IPS-15b (cell line): Measurements from ENCODE around the gene TSHZ2.
"Not testable (repeated sequence)": the region's sequence is repeated elsewhere in the genome, so short reads cannot be mapped to it uniquely, and the experiment has no call there.

Source experiments
- H3K27me3 ChIP-seq: one replicate; pipeline ENCODE4 v1.6.1; 2013; ENCODE audit warnings: low read length; ENCODE audit not compliant: control insufficient read depth, insufficient read depth
- H3K36me3 ChIP-seq: one replicate; pipeline ENCODE4 v1.6.1; 2013; ENCODE audit warnings: low read length; ENCODE audit not compliant: control insufficient read depth, insufficient read depth
- H3K4me1 ChIP-seq: one replicate; pipeline ENCODE4 v1.6.1; 2013; ENCODE audit warnings: mild to moderate bottlenecking, low read length; ENCODE audit not compliant: control insufficient read depth, insufficient read depth
- H3K4me3 ChIP-seq: one replicate; pipeline ENCODE4 v1.5.1; 2013; ENCODE audit warnings: low read depth, low read length
- H3K9ac ChIP-seq: one replicate; pipeline ENCODE4 v1.6.1; 2013; ENCODE audit warnings: low read depth, mild to moderate bottlenecking, low read length
- H3K9me3 ChIP-seq: one replicate; pipeline ENCODE4 v1.6.1; 2013; ENCODE audit warnings: mild to moderate bottlenecking, low read length; ENCODE audit not compliant: control insufficient read depth, insufficient read depth

TSHZ2 gene

GRCh38 chr20:52965380-52965779, 6.8 kb upstream of the TSHZ2 start:
- H3K4me1 ChIP-seq = no peaks in the 10 kb centered on the region
- peaks cover 2% of the 10 kb centered on the region for H3K27me3 ChIP-seq
- H3K9ac ChIP-seq = no peak overlapping the region
- no peaks in the 10 kb centered on the region for H3K9me3 ChIP-seq
- H3K36me3 ChIP-seq = no peaks in the 10 kb centered on the region
- H3K4me3 ChIP-seq = no peak overlapping the region

DNA sequence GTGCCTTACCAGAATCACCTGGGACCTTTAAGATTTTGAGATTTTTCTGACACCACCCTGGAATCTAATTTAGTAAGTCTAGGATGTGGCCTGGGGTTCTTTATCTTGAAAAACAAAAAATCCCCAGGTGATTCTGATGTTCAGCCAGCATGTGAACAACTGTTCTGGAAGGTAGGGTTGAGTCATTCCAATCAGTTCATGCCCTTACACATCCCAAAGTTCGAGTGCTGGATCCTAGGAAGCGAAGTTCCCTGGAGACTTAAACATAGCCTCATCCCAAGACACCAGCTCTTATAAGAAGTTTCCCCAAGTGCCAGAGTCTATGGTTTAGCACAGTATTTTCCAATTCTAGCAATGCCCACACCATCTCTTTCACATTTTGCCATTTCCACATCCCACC, 6.3 kb upstream of the TSHZ2 start:
- Histone ChIP-seq H3K4me1 (no peaks in the 10 kb centered on the region), H3K36me3 (no peaks in the 10 kb centered on the region), H3K4me3 (no peak overlapping the region), H3K9ac (no peak overlapping the region), H3K27me3 (peaks cover 2% of the 10 kb centered on the region), H3K9me3 (no peaks in the 10 kb centered on the region)

GRCh38 chr20:52966543-52966942, 5.6 kb upstream of the TSHZ2 start:
- H3K9ac ChIP-seq, H3K4me1 ChIP-seq, H3K27me3 ChIP-seq, H3K4me3 ChIP-seq, H3K9me3 ChIP-seq, H3K36me3 ChIP-seq: not testable (repeated sequence)

DNA sequence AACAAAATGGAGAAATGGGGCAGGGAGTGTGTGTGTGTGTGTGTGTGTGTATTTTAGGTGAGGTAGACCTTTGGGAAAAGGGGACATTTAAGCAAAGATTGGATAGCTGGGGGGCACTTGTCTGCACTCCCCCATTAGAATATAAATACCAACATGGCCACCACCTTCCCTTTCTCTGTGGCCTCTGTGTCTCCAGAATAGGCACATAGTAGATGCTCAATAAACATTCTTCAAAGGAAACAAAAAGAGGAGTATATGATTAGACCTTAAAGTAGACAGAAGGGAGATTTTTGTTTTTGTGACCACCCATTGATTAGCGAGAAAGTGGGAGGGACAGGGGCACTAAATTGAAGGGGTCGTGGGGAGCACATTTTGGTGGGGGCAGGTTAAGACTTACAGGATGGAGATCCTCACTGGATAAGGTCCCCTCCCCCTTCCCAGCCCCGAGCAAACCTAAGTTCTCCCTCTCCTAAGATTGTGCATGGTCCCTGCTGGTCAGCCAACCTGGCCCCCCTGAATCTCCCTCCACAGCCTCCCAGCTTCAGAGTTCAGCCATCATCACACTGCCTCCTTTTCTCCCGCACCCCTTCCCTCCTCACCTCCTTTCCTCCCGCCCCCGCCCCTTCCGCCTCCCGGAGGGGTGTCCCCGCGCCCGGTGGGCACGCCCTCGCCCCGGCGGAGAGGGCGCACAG, 514 bp upstream of the TSHZ2 start:
- no peaks in the 10 kb centered on the region for H3K36me3 ChIP-seq
- no peaks in the 10 kb centered on the region for H3K9me3 ChIP-seq
- H3K9ac ChIP-seq = no peak overlapping the region
- no peaks in the 10 kb centered on the region for H3K4me1 ChIP-seq
- H3K4me3 ChIP-seq = peak overlapping the region; percentile 97
- peaks cover 12% of the 10 kb centered on the region for H3K27me3 ChIP-seq

DNA sequence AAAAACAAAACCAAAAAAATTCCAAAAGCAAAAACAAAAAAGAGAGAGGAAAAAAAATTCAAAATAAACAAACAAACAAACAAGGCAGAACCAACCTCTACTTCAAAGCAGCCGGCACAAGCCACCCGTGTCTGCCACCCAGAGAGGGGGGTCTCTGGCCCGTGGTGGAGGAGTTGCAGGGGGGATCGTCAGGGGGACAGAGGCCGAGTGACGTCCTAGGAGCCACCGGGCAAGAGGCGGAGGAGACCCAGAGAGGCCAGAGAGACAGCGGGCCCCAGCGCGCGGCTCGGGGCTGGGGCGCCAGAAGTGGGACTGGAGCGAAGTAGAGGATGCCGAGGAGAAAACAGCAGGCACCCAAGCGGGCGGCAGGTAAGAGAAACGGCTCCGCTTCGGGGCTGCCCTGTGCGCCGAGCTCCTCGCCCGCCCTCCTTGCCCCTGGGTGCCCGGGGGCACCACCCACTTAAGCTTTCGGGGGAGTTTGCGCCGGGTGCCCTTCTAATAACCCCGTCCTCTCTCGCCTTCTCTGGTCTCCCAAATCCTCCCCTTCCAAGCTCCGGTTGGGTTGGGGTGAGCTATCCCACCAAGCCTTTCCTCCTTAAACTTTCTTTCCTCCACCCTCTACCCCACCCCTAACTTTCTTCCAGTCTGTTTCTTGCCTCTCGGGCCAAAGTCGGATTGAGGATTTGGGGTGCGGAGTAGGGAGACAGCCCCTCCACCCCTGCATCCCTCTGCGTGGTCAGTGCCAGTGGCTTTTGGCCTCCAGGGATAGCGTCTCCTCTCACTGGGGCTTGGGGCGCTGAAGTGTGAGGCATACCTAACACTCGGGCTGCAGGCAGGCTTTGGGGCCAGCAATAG, 1.0 kb downstream of the TSHZ2 start:
- peaks cover 7% of the 10 kb centered on the region for H3K4me1 ChIP-seq
- H3K36me3 ChIP-seq = no peaks in the 10 kb centered on the region
- peaks cover 12% of the 10 kb centered on the region for H3K27me3 ChIP-seq
- peak overlapping the region; percentile 97 for H3K4me3 ChIP-seq
- H3K9me3 ChIP-seq = no peaks in the 10 kb centered on the region
- peak overlapping the region; percentile 65 for H3K9ac ChIP-seq

- no peak overlapping the region for H3K9ac ChIP-seq
- peaks cover 8% of the 10 kb centered on the region for H3K4me1 ChIP-seq
- H3K36me3 ChIP-seq = no peaks in the 10 kb centered on the region
- peaks cover 12% of the 10 kb centered on the region for H3K27me3 ChIP-seq
- H3K9me3 ChIP-seq = no peaks in the 10 kb centered on the region
- no peak overlapping the region for H3K4me3 ChIP-seq
These were observed 2.0 kb downstream of the TSHZ2 start for GRCh38 chr20:52974179-52974594.

GRCh38 chr20:52975029-52975732, 3.0 kb downstream of the TSHZ2 start:
- Histone ChIP-seq H3K36me3 (no peaks in the 10 kb centered on the region), H3K27me3 (peaks cover 12% of the 10 kb centered on the region), H3K4me1 (peaks cover 8% of the 10 kb centered on the region), H3K9me3 (no peaks in the 10 kb centered on the region), H3K4me3 (no peak overlapping the region), H3K9ac (no peak overlapping the region)

DNA sequence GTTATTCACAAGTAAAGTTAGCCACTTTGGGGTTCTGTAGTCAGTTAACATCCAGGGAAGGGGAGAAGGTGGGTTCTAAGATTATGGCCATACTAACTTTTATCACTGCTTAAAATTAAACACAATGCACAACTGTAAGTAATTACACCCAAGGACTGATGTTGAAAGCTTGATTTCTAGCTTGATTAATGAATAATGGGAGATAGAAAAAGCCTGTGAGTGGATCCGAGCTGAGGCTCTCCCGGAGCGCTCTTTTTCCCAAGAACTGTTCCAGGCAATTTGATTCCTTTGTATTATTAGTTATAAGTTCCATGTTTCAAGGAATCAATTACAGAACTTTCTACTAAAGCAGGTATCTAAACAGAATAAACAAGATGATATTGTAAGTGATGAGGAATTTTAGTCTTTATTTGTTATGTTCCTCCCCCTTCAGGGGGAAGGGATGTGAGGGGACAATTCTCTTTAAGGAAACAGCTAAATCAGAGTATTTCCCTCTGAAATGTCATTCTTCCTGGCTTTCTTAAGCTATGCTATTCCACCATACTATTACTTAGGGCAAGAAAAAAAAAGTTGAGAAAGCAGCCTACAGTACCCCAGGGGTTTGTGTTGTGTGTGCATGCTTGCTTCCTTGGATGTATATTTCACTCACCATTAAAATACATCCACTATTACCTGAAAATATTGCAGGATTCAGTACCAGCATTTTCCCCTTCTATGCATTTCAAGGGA, 3.8 kb downstream of the TSHZ2 start:
- Histone ChIP-seq H3K27me3 (peaks cover 12% of the 10 kb centered on the region), H3K4me1 (peaks cover 8% of the 10 kb centered on the region), H3K4me3 (no peak overlapping the region), H3K36me3 (no peaks in the 10 kb centered on the region), H3K9ac (no peak overlapping the region), H3K9me3 (no peaks in the 10 kb centered on the region)

DNA sequence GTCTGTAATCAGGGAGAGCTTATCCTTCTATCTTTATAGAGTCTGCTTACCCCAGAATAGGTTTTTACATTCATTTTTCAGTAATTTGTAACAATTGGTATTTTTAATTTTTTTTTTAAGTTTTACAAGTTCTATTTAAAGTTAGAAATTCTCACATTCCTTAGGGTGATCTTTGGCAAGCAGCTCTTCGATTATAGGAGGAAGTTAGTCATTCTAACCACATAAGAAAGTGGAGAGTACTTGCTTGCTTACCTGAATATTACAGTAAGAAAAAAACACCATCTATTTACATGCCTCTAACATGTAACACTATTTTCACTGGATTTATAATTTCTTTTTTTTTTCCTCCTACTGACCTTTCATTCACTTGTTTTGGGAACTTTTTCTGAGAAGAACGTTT, 6.7 kb downstream of the TSHZ2 start:
- no peak overlapping the region for H3K9ac ChIP-seq
- no peak overlapping the region for H3K4me3 ChIP-seq
- peaks cover 7% of the 10 kb centered on the region for H3K27me3 ChIP-seq

DNA sequence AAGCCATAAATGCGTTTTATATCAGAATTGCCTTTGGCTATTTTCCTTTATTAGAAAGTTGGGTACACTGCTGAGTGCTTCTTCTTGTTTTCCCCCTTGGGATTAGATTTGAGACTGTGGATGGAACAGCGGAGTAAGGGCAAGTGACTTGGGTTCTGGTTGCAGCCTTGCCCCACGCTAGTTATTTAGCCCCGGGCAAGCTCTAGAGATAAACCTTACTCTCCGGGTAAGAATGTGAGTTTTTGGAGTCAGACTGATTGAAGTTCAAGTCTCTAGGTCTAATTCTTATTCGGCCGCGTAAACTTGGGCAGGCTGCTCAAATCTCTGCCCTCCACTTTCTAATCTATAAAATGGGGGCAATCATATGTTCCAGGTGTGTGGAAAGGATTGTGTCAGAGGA, 8.9 kb downstream of the TSHZ2 start:
- Histone ChIP-seq H3K27me3 (no peaks in the 10 kb centered on the region), H3K4me3 (no peak overlapping the region), H3K9me3 (no peaks in the 10 kb centered on the region), H3K4me1 (peaks cover 8% of the 10 kb centered on the region), H3K9ac (no peak overlapping the region), H3K36me3 (no peaks in the 10 kb centered on the region)

More for the DNA sequence above, 6.7 kb downstream of the TSHZ2 start:
- Histone ChIP-seq H3K4me1 (peaks cover 8% of the 10 kb centered on the region), H3K36me3 (no peaks in the 10 kb centered on the region), H3K9me3 (no peaks in the 10 kb centered on the region)

DNA sequence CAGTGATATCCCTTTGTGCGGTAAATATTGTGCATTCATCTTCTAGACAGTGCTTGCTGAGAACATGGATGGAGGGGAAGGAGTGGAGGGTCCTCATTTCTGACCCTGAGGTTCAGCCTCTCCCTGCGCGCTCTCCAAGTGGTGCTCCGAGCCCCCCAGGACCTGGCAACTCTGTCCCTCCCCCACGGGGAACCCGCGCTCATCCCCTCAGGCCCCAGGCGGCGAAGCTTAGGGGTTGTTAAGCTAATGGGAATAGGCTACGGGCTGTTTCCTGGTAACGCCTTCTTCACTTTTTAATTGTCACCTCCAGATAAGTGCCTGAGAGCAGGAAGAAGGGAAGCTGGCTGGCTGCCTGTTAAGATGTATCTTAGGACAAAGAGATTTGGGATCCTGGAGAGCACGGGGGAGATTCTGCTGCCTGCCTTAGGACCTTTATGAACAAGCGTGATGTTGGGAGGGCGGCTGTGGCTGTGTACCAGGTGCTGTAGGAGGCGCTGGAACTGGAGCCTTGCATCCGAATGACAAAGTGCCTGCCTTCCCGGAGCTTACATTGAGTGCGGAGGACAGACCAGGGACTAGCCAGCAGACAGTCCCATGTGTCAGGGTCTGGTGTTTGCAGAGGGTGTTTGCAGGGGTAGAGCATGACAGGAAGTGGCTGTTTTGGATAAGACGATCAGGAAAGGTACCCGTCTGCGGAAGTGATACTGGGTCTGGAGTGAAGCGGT, 11.7 kb downstream of the TSHZ2 start:
- H3K27me3 ChIP-seq = no peaks in the 10 kb centered on the region
- no peaks in the 10 kb centered on the region for H3K36me3 ChIP-seq
- no peaks in the 10 kb centered on the region for H3K4me1 ChIP-seq
- H3K9me3 ChIP-seq = no peaks in the 10 kb centered on the region
- no peak overlapping the region for H3K9ac ChIP-seq
- no peak overlapping the region for H3K4me3 ChIP-seq
